SK-N-MC (cell line): Measurements from ENCODE around the gene DNAJB6.

Experiments
- DNase-seq: peaks from one replicate; pipeline ENCODE4 v3.0.0-alpha.2; 2011; ENCODE audit warnings: low read depth, low spot score
- H3K27ac ChIP-seq: fragments of 200-600 bp; sonication (generic); 2 replicates; pipeline ENCODE4 v1.5.1; 2016; ENCODE audit warnings: mixed run types
- H3K36me3 ChIP-seq: fragments of 200-600 bp; sonication (generic); 2 replicates; pipeline ENCODE4 v1.6.1; 2017; ENCODE audit warnings: antibody characterized with exemption, low read length, mixed read lengths; ENCODE audit not compliant: insufficient read depth
- H3K4me3 ChIP-seq: fragments of 200-600 bp; sonication (generic); 2 replicates; pipeline ENCODE4 v1.5.1; 2016
- H3K9ac ChIP-seq: fragments of 200-600 bp; sonication (generic); 2 replicates; pipeline ENCODE4 v1.8.0; 2017; ENCODE audit warnings: mixed run types, mixed read lengths; ENCODE audit not compliant: insufficient read length
- H3K9me3 ChIP-seq: fragments of 200-600 bp; sonication (generic); 2 replicates; pipeline ENCODE4 v1.6.1; 2017; ENCODE audit warnings: low read depth, mild to moderate bottlenecking, antibody characterized with exemption, low read length, moderate library complexity, mixed read lengths
- EZH2 ChIP-seq: fragments of 200-600 bp; sonication (generic); IDR thresholded peaks from one replicate; pipeline ENCODE4 v1.6.1; 2017; ENCODE audit warnings: antibody characterized with exemption
- FOXP2 ChIP-seq: optimal IDR thresholded peaks from 2 replicates; pipeline ENCODE3; 2011; ENCODE audit warnings: mild to moderate bottlenecking, moderate library complexity; ENCODE audit not compliant: insufficient read depth; ENCODE audit errors: extremely low read length, control extremely low read depth
- POLR2AphosphoS5 ChIP-seq: IDR thresholded peaks from 2 replicates; pipeline ENCODE4 v1.6.1; 2012; ENCODE audit warnings: mild to moderate bottlenecking, low read depth, low read length, borderline replicate concordance

The DNAJB6 gene

DNA sequence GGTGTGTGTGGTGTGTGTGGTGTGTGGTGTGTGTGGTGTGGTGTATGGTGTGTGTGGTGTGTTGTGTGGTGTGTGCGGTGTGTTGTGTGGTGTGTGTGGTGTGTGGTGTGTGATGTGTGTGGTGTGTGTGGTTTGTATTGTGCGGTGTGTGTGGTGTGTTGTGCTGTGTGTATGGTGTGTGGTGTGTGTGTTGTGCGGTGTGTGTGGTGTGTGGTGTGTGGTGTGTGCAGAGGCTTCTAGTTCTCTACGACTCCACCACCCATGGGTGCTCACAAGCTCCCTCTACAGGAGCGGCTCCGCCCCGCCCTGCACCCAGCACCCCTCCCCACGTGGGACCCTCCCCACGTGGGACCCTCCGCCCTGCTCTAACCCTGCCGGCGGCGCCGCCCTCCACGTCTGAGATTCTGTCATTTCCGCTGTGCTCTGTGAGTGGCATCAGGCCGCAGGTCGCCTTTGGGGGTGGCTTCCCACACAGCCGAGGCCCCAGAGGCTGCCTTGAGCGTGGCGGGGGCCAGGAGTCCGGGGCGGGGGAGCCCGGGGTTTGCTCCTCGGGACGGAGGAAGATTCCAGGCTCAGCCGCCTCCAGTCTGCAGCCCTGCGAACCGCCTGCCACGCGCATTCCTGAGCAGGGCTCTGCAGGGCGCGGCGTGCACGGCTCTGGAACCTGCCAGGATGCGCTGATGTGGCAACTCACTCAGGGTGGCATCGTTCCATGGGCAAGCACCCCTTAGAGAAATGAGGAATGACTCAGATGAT is 37.0 kb upstream of the DNAJB6 start:
- DNase-seq = no peak
- no peaks in the 10 kb centered on the region for H3K9me3 ChIP-seq
- H3K36me3 ChIP-seq = no peaks in the 10 kb centered on the region
- no peak overlapping the region for H3K4me3 ChIP-seq
- H3K9ac ChIP-seq = no peak overlapping the region
- no peak overlapping the region for H3K27ac ChIP-seq
- TF ChIP-seq POLR2AphosphoS5 (no peak), EZH2 (no peak), FOXP2 (no peak)

DNA sequence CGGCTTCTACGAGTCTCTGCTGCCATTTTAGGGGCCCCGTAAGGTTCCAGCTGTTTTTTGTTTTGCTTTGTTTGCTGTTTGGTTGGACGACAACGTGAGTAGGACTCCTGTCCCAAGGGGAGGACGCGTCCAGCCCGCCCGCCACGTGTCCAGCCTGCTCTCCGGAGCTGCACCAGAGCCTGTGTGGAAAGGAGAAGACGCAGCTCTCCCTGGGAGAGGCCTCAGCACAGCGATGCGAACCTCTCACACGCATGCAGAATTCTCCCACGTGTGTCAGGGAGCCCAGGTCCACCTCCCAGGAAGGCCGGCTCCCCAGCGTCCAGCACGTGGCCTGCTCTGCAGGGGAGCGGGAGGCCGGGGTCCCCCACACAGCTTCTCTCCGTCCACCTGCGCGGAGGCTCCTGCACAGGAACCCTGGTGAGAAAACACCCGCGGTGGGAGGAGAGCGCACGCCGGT is 36.4 kb upstream of the DNAJB6 start:
- DNase-seq = no peak
- no peaks in the 10 kb centered on the region for H3K9me3 ChIP-seq
- H3K9ac ChIP-seq = no peak overlapping the region
- no peak overlapping the region for H3K4me3 ChIP-seq
- no peak overlapping the region for H3K27ac ChIP-seq
- H3K36me3 ChIP-seq = no peaks in the 10 kb centered on the region
- TF ChIP-seq EZH2 = no peak

- H3K9ac ChIP-seq = no peak overlapping the region
- no peaks in the 10 kb centered on the region for H3K36me3 ChIP-seq
- H3K4me3 ChIP-seq = no peak overlapping the region
- TF ChIP-seq FOXP2 = no peak
- no peak for DNase-seq
- peak overlapping the region; percentile 90 for H3K27ac ChIP-seq
- no peaks in the 10 kb centered on the region for H3K9me3 ChIP-seq
Observed at GRCh38 chr7:157301610-157302120, 35.1 kb upstream of the DNAJB6 start.

DNA sequence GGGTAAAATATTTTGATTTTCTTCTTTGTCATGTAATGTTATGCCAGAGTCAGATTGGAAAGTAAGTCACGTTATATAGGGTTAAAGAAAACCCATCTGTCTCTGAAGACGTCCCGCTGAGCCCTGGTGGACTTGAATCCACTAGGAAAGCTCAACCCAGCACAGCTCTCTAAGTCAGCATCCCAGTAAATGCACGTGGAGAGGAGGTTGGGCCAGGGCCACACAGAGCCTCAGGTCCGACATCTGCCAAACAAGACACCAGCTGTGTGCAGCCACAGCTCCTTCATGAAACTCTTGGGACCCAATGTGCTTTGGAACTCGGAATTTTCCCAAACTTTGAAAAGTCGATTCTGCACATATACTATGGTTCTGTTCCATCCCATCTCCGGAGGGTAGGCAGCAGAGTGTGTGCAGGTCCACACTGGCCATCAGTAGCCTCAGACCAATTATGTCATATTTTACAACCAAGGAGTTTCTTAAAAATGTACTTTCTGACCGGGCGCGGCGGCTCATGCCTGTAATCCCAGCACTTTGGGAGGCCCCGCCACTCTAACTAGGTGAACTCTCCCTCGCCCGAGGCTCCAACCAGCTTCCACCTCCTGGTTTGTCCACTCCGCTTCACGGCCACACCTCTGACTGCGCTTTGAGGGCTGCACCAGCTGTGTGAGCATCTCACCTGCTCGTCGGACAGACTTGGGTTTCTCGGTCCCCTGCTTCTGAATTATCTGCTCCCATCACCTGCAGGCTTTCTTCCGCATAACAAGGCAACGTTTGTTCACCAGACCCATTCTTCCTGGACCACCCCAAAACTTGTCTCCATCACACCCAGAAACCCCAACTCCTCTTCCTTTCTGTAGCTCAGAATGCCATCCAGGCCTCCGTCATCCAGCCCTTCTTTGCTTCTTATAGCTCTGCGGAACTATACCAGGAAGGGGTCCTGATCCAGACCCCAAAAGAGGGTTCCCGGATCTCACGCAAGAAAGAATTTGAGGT is 29.7 kb upstream of the DNAJB6 start:
- Histone ChIP-seq H3K4me3 (no peak overlapping the region), H3K9ac (no peak overlapping the region)
- no peak for DNase-seq

GRCh38 chr7:157309988-157310668 is 26.7 kb upstream of the DNAJB6 start:
- no peak for DNase-seq
- H3K9me3 ChIP-seq = no peaks in the 10 kb centered on the region
- no peak for TF ChIP-seq FOXP2
- no peak for TF ChIP-seq POLR2AphosphoS5
- no peak for TF ChIP-seq EZH2
- H3K4me3 ChIP-seq = no peak overlapping the region
- no peaks in the 10 kb centered on the region for H3K36me3 ChIP-seq
- H3K27ac ChIP-seq = no peak overlapping the region
- no peak overlapping the region for H3K9ac ChIP-seq

More for the DNA sequence above, 29.7 kb upstream of the DNAJB6 start:
- H3K9me3 ChIP-seq = no peaks in the 10 kb centered on the region
- H3K27ac ChIP-seq = no peak overlapping the region
- TF ChIP-seq EZH2 (no peak), FOXP2 (no peak), POLR2AphosphoS5 (no peak)
- H3K36me3 ChIP-seq = no peaks in the 10 kb centered on the region

- Histone ChIP-seq H3K9me3 (no peaks in the 10 kb centered on the region), H3K36me3 (no peaks in the 10 kb centered on the region), H3K4me3 (no peak overlapping the region), H3K9ac (no peak overlapping the region), H3K27ac (no peak overlapping the region)
- no peak for TF ChIP-seq POLR2AphosphoS5
- no peak for TF ChIP-seq FOXP2
- TF ChIP-seq EZH2 = no peak
- no peak for DNase-seq
Observed at GRCh38 chr7:157310676-157311185, 26.1 kb upstream of the DNAJB6 start.

- no peaks in the 10 kb centered on the region for H3K9me3 ChIP-seq
- TF ChIP-seq POLR2AphosphoS5 (no peak), EZH2 (no peak), FOXP2 (no peak)
- H3K27ac ChIP-seq = no peak overlapping the region
- no peak overlapping the region for H3K4me3 ChIP-seq
- H3K9ac ChIP-seq = no peak overlapping the region
- H3K36me3 ChIP-seq = no peaks in the 10 kb centered on the region
- DNase-seq = no peak
Observed at GRCh38 chr7:157312941-157313340, 23.9 kb upstream of the DNAJB6 start.

DNA sequence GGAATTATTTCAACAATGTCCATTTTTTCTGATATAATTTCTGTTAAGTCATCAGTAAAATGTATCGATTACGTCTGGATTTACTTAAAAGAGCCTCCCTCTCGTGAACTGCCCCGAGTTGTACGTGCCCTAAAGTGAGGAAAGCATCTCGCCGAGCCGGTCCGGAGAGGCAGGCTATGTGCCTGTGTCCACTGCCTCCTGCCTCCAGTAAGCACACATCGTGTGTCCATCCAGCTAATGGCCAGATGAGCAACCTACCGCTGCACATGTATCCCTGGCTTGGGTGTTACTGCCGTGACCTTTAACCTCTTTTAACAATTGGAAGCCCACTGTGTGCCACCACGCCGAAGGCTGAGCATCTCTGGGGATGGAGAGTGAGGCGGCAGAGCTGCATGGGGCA is 23.2 kb upstream of the DNAJB6 start:
- Histone ChIP-seq H3K36me3 (no peaks in the 10 kb centered on the region), H3K9me3 (no peaks in the 10 kb centered on the region), H3K27ac (no peak overlapping the region), H3K9ac (no peak overlapping the region), H3K4me3 (no peak overlapping the region)
- DNase-seq = no peak
- TF ChIP-seq FOXP2 (no peak), POLR2AphosphoS5 (no peak), EZH2 (no peak)
